ENCODE measurements around the gene PARPBP. TPM values are rescaled to one million over a fixed set of nuclear protein-coding genes. Genes with fewer than 3 reads are reported as not detected.

Gene PARPBP
- total and polyA plus RNA-seq, 2 of the 13 experiments (the other 11 are each of a cell fraction or from before 2014, with no cell fraction given), result 6.7 to 28.4 TPM

DNA sequence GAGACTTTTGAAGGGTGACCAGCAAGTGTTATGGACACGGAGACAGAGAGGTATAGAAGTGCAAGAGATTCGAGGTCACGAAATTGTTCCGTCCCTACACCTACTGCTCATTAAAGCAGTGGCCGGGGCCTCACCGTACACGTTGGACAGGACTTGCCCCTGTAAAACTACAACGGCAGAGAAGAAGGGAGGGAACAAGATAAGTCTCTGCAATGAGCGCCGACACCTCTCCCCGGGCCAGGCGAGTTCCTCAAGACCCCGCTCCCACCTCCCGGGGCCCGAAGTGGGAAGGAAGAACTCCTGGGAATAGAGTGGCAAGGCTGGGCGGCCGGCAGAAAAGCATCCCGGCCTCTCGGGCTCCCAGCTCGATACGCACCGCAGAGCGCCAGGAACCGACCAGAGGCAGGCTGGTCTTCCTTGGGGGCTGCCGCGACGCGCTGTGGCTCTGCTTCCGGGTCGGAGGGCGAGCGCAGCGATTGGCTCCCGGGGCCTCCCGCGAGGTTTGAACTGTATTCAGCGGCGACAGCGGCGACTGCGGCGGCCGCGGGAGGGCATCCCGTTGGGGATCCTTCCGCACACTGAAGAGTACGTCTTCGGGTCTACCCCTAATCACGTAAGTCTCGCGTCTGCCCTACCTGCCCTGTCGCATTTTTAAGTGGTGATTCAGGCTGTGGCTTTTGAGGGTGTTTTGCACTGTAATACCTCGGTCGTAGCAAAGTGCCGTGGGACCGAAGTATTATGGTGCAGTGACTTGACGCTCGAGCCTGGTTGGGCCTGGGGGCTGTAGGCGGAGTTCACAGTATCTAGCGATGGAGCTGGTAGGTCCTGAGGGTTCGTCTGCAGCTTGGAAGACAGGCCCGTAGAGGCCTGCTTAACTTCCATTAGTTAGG lies at the start of gene PARPBP, which contains the start of gene NUP37 (continued):
- no peak for TF ChIP-seq ATF6 (CRISPR knock-in tag; conservative IDR thresholded peaks at IDR 0.05)
- TF ChIP-seq, protein P1, sequence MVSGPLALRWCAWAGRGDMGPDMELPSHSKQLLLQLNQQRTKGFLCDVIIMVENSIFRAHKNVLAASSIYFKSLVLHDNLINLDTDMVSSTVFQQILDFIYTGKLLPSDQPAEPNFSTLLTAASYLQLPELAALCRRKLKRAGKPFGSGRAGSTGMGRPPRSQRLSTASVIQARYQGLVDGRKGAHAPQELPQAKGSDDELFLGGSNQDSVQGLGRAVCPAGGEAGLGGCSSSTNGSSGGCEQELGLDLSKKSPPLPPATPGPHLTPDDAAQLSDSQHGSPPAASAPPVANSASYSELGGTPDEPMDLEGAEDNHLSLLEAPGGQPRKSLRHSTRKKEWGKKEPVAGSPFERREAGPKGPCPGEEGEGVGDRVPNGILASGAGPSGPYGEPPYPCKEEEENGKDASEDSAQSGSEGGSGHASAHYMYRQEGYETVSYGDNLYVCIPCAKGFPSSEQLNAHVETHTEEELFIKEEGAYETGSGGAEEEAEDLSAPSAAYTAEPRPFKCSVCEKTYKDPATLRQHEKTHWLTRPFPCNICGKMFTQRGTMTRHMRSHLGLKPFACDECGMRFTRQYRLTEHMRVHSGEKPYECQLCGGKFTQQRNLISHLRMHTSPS (CRISPR knock-in tag; IDR thresholded peaks at IDR 0.05; ENCODE audit: low read depth), result no peak
- TF ChIP-seq SAFB2 (CRISPR knock-in tag; IDR thresholded peaks at IDR 0.05; ENCODE audit: borderline replicate concordance, low read depth), result peak; percentile 39; the same call in 1 of the 2 replicates
- TF ChIP-seq, protein P2, sequence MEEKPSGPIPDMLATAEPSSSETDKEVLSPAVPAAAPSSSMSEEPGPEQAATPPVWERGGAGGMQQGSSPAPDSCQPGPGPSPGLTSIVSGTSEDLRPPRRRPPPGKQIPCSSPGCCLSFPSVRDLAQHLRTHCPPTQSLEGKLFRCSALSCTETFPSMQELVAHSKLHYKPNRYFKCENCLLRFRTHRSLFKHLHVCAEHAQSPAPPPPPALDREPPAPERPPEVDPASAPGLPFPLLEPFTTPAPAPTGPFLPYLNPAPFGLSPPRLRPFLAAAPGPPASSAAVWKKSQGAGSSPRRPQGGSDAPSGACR (CRISPR knock-in tag; IDR thresholded peaks at IDR 0.05), result 0 out of 2 replicates have a peak, but pooled peaks have one; percentile 58
- TF ChIP-seq, protein P3, sequence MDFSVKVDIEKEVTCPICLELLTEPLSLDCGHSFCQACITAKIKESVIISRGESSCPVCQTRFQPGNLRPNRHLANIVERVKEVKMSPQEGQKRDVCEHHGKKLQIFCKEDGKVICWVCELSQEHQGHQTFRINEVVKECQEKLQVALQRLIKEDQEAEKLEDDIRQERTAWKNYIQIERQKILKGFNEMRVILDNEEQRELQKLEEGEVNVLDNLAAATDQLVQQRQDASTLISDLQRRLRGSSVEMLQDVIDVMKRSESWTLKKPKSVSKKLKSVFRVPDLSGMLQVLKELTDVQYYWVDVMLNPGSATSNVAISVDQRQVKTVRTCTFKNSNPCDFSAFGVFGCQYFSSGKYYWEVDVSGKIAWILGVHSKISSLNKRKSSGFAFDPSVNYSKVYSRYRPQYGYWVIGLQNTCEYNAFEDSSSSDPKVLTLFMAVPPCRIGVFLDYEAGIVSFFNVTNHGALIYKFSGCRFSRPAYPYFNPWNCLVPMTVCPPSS (IDR thresholded peaks at IDR 0.05), result no peak
- no peak; the same call in none of the 2 replicates for TF ChIP-seq SOX5 (CRISPR knock-in tag; IDR thresholded peaks at IDR 0.05; ENCODE audit: borderline replicate concordance)
- TF ChIP-seq LCORL (IDR thresholded peaks at IDR 0.05), result no peak
- peak; percentile 37; the same call in 1 of the 2 replicates for TF ChIP-seq LCORL (CRISPR knock-in tag; IDR thresholded peaks at IDR 0.05)
- no peak for TF ChIP-seq PAWR (CRISPR knock-in tag; IDR thresholded peaks at IDR 0.05; ENCODE audit: borderline replicate concordance)
- TF ChIP-seq RORA (CRISPR knock-in tag; IDR thresholded peaks at IDR 0.05), result no peak
- peak; percentile 96 for TF ChIP-seq ZMYM4 (CRISPR knock-in tag; IDR thresholded peaks at IDR 0.05)
- TF ChIP-seq GTF3A (CRISPR knock-in tag; conservative IDR thresholded peaks at IDR 0.05), result no peak
- peak; percentile 75 for TF ChIP-seq ZNF768 (CRISPR knock-in tag; IDR thresholded peaks at IDR 0.05)
- TF ChIP-seq POLR2AphosphoS2 (IDR thresholded peaks at IDR 0.05; ENCODE audit: low read depth, low read length), result no peak
- TF ChIP-seq, protein P4, sequence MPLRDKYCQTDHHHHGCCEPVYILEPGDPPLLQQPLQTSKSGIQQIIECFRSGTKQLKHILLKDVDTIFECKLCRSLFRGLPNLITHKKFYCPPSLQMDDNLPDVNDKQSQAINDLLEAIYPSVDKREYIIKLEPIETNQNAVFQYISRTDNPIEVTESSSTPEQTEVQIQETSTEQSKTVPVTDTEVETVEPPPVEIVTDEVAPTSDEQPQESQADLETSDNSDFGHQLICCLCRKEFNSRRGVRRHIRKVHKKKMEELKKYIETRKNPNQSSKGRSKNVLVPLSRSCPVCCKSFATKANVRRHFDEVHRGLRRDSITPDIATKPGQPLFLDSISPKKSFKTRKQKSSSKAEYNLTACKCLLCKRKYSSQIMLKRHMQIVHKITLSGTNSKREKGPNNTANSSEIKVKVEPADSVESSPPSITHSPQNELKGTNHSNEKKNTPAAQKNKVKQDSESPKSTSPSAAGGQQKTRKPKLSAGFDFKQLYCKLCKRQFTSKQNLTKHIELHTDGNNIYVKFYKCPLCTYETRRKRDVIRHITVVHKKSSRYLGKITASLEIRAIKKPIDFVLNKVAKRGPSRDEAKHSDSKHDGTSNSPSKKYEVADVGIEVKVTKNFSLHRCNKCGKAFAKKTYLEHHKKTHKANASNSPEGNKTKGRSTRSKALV (CRISPR knock-in tag; IDR thresholded peaks at IDR 0.05), result no peak
- peak; percentile 84 for TF ChIP-seq YEATS2 (CRISPR knock-in tag; IDR thresholded peaks at IDR 0.05; ENCODE audit: borderline replicate concordance)
- no peak for TF ChIP-seq RFX3 (CRISPR knock-in tag; IDR thresholded peaks at IDR 0.05)
- TF ChIP-seq RARA (CRISPR knock-in tag; IDR thresholded peaks at IDR 0.05), result peak; percentile 40; the same call in 1 of the 2 replicates
- no peak; the same call in 1 of the 2 replicates for TF ChIP-seq ZSCAN20 (CRISPR knock-in tag; IDR thresholded peaks at IDR 0.05; ENCODE audit: borderline replicate concordance)
- TF ChIP-seq FOSL2 (CRISPR knock-in tag; IDR thresholded peaks at IDR 0.05), result peak; percentile 65; the same call in 1 of the 2 replicates
- no peak for TF ChIP-seq PRPF4 (IDR thresholded peaks at IDR 0.05; ENCODE audit: low read depth, low read length, poor library complexity, severe bottlenecking)
- TF ChIP-seq RAD21 (CRISPR knock-in tag; IDR thresholded peaks at IDR 0.05), result no peak; the same call in 1 of the 2 replicates
